ENCODE results near the gene DDX20. TPM values are rescaled to one million over a fixed set of nuclear protein-coding genes. Genes with fewer than 3 reads are reported as not detected.
A peak's percentile ranks its signal among the peaks of the same experiment; 100 is the strongest.

DDX20 gene
- total and polyA plus RNA-seq, 11 donors: 2.9 to 12.9 (median 7.3) TPM

DNA sequence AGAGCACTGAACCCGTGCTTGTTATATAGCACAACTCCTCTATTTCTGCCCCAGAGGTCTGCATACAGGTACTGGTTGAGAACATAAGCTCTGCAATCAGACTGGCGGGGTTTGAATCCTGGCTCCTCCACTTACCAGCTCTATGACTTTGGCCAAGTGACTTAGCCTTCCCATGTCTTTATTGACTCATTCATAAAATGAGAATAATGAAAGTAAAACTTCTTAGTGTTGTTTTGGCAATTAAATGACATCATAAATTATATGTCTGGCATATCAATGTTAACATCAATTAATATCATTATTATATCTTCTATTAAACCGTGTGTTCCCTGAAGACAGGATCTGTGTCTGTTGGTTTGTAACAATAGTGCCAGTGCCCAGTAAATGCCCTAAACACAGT is 20.8 kb upstream of the DDX20 start:
- 82 to 94% (median 90%) methylated on average over 3 of the region's 3 CpGs for WGBS, 4 donors
- H3K4me3 ChIP-seq: no peak overlapping the region
- H3K36me3 ChIP-seq: peaks cover 0 to 8% (median 4%) of the 10 kb centered on the region in 9 donors
- intact Hi-C loops (cut with DNase I): loop anchor here in 1 of 10 donors (2.0 kb wide), 1 partner anchor 14 kb away; no protein-coding TSS in a partner anchor
- H3K27me3 ChIP-seq: no peaks in the 10 kb centered on the region
- ATAC-seq (no peak), DNase-seq (no peak)
- peaks cover 23 to 91% (median 79%) of the 10 kb centered on the region in 12 donors for H3K4me1 ChIP-seq
- no peaks in the 10 kb centered on the region for H3K9me3 ChIP-seq
- no peak for TF ChIP-seq POLR2A (IDR thresholded peaks at IDR 0.05)
- TF ChIP-seq, protein P1, sequence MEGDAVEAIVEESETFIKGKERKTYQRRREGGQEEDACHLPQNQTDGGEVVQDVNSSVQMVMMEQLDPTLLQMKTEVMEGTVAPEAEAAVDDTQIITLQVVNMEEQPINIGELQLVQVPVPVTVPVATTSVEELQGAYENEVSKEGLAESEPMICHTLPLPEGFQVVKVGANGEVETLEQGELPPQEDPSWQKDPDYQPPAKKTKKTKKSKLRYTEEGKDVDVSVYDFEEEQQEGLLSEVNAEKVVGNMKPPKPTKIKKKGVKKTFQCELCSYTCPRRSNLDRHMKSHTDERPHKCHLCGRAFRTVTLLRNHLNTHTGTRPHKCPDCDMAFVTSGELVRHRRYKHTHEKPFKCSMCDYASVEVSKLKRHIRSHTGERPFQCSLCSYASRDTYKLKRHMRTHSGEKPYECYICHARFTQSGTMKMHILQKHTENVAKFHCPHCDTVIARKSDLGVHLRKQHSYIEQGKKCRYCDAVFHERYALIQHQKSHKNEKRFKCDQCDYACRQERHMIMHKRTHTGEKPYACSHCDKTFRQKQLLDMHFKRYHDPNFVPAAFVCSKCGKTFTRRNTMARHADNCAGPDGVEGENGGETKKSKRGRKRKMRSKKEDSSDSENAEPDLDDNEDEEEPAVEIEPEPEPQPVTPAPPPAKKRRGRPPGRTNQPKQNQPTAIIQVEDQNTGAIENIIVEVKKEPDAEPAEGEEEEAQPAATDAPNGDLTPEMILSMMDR (IDR thresholded peaks at IDR 0.05): no peak
- H3K27ac ChIP-seq: peak overlapping the region; percentile 12 to 100 (median 84)

DNA sequence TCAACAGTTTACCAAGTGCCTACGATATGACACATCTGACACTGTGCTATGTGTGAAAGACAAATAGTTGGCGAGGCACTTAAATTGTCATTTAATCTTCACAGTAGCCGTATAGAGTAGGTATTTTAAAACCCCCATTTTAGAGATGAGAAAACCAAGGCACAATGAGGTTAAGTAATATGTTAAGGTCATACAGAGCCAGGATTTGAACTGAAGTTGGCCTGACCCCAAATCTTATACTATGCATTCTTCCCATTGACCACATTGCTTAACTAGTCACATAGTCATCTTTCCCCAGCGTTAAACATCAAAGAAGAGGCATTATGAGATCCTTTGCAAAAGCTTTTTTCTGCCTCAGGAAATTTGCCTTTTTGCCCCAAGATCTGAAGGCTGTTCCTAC is 20.4 kb upstream of the DDX20 start:
- no peaks in the 10 kb centered on the region for H3K27me3 ChIP-seq
- DNase-seq: no peak
- WGBS, 4 donors: 71 to 83% (median 76%) methylated on average over 4 of the region's 4 CpGs
- peaks cover 23 to 91% (median 78%) of the 10 kb centered on the region in 12 donors for H3K4me1 ChIP-seq
- no peak for ATAC-seq
- H3K27ac ChIP-seq: peak overlapping the region in 9 of 12 donors; percentile 11 to 100 (median 97)
- TF ChIP-seq, protein P1 (IDR thresholded peaks at IDR 0.05): no peak
- no peak for TF ChIP-seq POLR2A (IDR thresholded peaks at IDR 0.05)
- H3K36me3 ChIP-seq: peaks cover 0 to 8% (median 4%) of the 10 kb centered on the region in 9 donors
- intact Hi-C loops (cut with DNase I): loop anchor here in 1 of 10 donors (2.0 kb wide), 1 partner anchor 15 kb away; no protein-coding TSS in a partner anchor
- no peak overlapping the region for H3K4me3 ChIP-seq
- no peaks in the 10 kb centered on the region for H3K9me3 ChIP-seq

DNA sequence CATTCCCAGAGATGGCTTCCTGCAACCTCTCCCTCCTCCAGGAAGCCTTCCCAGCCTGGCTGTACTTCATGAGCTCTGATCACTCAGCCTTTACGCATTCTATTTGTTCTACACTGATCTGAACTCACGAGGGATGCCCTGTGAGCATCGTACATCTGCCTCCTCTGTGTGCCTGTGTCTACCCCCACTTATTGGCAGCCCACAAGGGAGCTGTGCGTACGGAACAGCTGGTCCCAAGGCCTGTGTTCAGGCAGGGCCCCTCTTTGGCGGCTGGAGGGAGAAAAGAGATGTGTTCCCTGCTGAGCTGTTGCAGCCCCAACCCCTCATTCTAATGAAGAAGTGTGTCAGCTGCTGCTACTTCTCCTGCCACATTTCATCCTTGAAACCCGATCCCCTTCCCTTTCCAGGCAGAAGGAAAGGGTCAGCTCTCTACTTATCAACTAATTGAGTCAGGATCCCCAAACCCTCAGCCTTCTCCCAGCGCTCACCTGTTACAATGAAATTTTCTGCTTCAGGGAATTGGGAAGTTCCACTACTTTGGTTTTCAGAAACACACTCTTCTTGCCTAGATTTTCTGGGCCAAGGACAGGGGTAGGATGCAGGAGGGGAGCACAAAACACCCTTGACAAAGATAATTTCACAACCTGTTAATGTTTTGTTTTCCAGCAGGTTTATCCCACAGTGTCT is 19.7 kb upstream of the DDX20 start:
- H3K36me3 ChIP-seq: peaks cover 0 to 8% (median 2%) of the 10 kb centered on the region in 9 donors
- H3K9me3 ChIP-seq: no peaks in the 10 kb centered on the region
- peak overlapping the region; percentile 11 to 100 (median 98) for H3K27ac ChIP-seq
- intact Hi-C loops (cut with DNase I): loop anchor here in 1 of 10 donors (2.0 kb wide), 1 partner anchor 15 kb away; no protein-coding TSS in a partner anchor
- peaks cover 0 to 2% (median 0%) of the 10 kb centered on the region in 9 donors for H3K27me3 ChIP-seq
- peaks cover 23 to 90% (median 76%) of the 10 kb centered on the region in 12 donors for H3K4me1 ChIP-seq
- DNase-seq: peak in 1 of 5 donors; percentile 4
- H3K4me3 ChIP-seq: peak overlapping the region in 1 of 12 donors; percentile 5
- ATAC-seq: no peak
- TF ChIP-seq, protein P1 (IDR thresholded peaks at IDR 0.05): no peak
- no peak for TF ChIP-seq POLR2A (IDR thresholded peaks at IDR 0.05)
- 79 to 89% (median 84%) methylated on average over 8 of the region's 8 CpGs for WGBS, 4 donors

DNA sequence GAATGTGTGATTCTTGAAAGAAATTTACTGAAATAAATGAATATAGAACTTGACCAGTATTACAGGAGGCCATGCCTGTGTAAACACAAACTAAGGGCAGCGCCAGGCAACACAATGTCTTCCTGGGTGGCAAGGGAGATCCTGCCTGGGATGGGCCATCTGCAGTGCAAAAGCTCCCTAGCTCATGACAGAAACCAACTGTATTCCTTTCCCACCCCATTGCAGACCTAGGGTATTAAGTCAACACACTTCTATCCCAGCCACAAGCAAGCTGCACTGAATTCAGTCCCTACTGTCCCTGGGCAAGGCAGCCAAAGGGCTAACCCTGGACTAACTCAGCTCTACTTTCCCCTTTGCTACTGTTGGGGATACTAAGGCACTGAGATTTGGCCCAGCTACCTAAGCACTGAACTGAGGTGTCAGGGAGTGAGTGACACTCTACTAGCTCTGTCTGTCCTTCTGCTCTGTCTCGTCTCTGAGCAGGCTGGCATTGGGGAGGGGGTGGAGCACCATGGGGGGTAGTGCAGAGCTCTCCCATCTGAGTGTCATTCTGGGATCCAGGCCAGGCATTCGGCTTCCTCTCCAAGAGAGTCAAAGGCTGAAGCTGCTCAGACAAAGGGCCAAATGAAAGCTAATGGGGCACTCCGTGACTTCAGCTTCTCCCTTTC is 19.0 kb upstream of the DDX20 start:
- TF ChIP-seq POLR2A (IDR thresholded peaks at IDR 0.05): peak in 1 of 2 donors; percentile 47
- TF ChIP-seq, protein P1 (IDR thresholded peaks at IDR 0.05): no peak
- intact Hi-C loops (cut with DNase I): no loop called here
- Histone ChIP-seq H3K4me1 (peaks cover 23 to 87% (median 71%) of the 10 kb centered on the region in 12 donors), H3K36me3 (peaks cover 0 to 8% (median 2%) of the 10 kb centered on the region in 9 donors), H3K9me3 (no peaks in the 10 kb centered on the region), H3K27me3 (peaks cover 0 to 8% (median 0%) of the 10 kb centered on the region in 9 donors), H3K27ac (peak overlapping the region; percentile 37 to 100 (median 98)), H3K4me3 (peak overlapping the region in 9 of 12 donors; percentile 5 to 89 (median 78))
- ATAC-seq: peak; percentile 19 to 49 (median 34)
- peak; percentile 81 to 94 (median 87) for DNase-seq
- 33 to 40% (median 38%) methylated on average over 4 of the region's 4 CpGs for WGBS, 4 donors
